Stimulated activated CD8-positive, alpha-beta memory T cell treated with anti-CD3 and anti-CD28 coated beads, Interleukin-7, amount 100 ng/mL, for 4 hours (primary cell): ENCODE data around the gene MAML3.
"Not testable (repeated sequence)": the region's sequence is repeated elsewhere in the genome, so short reads cannot be mapped to it uniquely, and the experiment has no call there.

ENCODE experiments used
- DNase-seq, 2 donors: peaks; one replicate each; pipeline ENCODE4 v3.0.0-alpha.2; 2020; ENCODE audit warnings: low read depth in 2 of 2

The MAML3 gene

DNA sequence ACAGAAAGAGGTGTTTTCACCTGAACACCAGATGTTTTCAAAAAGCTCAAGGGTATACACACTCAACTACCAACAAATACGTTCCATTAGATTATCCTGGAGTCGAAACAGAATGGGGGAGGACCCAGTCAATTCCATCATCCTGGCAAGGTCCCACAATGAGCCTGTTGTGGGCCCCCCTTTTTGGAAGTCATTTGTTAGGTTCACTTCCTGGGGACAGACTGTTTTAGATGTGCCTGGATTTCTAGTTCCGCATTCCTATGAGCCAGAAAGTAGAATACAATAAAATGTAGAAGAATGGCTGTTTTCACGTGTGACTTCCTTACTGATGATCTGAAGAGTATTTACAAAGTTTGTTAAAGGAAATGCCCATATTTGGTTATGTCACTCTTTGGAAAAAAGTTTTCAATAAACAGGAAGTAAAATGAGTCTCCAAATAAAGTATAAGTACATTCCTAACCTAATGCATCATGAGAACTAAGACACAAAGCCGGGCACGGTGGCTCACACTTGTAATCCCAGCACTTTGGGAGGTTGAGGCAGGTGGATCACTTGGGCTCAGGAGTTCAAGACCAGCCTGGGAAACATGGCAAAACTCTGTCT lies 192.5 kb downstream of the MAML3 start:
- DNase-seq = no peak

- no peak for DNase-seq
Observed at GRCh38 chr4:139959396-139959795, 194.6 kb downstream of the MAML3 start.

DNA sequence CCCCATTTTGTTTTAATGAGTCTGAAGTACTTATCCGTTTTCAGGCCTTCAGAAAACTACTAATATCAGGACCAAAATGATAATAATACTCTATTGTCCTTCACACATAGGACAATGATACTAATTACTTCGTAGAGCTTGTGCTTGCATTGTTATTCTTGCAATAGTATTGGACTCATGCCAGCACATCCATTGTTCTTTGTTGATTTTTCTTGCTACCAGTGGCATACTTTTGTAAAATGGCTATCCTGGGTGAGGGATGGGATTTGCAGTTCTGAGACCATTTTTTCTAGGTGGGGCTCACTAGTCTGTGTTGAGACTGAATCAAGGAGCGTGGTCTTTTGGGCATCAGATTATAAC lies 195.3 kb downstream of the MAML3 start:
- DNase-seq = no peak

GRCh38 chr4:139957986-139958738 lies 195.8 kb downstream of the MAML3 start:
- no peak for DNase-seq

DNA sequence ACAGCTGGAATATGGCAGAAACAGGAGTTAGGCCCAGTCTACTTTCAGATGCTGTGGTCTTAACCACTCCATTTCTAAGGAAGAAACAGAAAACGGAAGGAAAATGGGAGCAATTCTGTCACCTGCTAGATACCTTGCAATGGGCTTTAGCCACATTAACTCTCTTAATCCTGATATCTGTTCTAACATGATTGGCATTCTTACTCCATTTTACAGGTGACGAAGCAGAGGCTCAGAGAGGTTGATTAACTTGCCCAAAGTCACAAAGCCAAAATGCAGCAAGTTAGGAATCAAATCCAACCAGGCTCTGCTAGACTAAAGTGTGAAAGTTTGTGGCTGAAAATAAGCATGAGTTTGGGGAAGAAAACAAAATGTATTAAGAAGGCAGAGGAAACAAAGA lies 196.9 kb downstream of the MAML3 start:
- DNase-seq = no peak

DNA sequence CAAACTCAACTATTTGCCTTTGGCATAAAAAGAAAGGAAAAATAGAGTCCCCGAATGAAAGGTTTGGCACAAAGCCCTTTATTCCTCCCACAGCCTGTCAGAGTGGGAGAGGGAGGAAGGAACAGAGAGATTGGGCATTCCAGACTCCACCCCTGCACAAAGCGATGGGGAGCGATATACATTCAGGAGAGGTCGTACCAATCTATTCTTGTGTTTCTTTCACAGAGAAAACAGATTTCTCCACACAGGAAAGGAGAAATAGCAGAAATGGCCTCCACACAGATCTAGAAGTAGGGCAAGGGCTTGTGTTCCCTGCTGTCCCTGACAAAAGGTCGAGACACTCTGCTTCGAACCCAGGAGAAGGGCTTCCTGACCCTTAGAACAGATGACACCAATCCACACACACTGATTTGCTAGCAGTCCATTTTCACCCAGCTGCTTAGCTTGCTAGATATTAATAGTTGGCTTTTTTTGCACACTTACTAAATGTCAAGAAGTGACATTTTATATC lies 197.4 kb downstream of the MAML3 start:
- no peak for DNase-seq

DNA sequence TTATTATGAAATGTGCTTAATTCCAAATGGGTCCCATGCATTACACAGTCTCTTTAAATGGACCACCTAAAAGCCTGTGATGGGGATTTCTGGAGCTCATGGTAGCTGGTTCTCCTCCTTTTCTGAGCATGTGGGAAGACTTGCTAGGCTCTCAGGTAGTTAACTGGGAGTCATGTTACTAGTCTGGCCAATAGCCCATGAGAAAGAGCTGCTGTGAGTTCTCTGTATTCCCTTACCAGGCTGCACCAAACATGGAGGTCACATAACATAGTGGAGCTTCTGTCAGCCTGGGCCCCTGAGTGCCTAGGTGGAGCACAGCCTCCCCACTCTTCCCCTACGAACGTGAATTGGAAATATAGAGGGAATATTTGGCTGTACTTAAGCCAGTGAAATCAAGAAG lies 198.4 kb downstream of the MAML3 start:
- DNase-seq = no peak

DNA sequence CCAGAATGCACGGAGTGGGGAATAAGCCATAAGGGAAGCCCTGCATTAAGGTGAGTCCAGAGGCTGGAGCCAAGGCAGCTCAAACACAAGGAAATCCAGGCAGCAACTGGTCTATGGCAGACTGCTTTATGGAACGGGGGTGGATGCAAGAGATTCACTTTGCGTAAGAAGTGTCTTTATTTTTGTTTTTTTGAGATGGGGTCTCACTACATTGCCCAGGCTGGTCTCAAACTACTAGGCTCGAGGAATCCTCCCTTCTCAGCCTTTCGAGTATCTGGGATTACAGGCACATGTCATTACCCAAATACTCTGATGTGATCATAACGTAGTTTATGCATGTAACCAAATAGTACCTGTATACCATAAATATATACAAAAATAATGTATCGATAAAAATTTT lies 199.5 kb downstream of the MAML3 start:
- DNase-seq = no peak

DNA sequence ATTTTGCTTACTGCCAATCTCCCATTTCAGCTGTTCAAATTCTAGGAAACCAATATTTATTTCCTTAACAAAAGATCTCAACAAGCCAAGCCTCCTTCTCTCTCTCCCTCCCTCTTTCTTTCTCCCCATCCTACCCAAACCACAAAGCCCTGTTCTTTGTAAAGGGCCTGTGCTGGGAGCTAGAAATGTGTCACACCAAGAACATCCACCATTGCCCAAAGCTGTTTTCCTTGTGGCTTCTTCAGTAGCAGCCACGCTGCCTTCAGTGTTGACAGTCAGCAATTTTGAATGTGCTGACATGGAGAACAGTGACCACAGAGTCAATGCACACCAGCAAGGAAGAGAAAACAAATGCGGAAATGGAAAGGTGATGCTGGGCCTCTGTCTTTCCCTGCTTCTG lies 203.0 kb downstream of the MAML3 start:
- DNase-seq = no peak

DNA sequence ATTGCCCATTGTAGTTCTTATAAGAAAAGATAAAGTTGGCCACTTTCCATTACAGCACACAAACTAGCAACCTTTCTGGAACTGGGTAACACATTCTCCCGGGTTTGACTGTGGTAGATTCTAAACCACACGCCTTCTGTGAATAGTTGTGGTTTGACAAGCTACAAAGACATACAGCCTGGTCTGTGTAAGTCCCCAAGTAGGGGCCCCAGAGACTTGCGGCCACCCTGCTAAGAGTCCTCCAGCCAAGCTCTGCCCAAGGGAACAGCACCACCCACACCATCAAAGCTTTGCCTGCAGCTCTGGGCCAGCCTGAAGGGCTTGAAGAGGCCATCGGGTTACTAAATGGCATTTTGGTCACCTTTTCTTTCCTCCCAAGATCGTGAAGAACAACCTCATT lies 203.4 kb downstream of the MAML3 start:
- no peak for DNase-seq

- DNase-seq = not testable (repeated sequence)
Observed at GRCh38 chr4:139944916-139945315, 209.1 kb downstream of the MAML3 start.

- DNase-seq = no peak
Observed at GRCh38 chr4:139943277-139943676, 210.7 kb downstream of the MAML3 start.

DNA sequence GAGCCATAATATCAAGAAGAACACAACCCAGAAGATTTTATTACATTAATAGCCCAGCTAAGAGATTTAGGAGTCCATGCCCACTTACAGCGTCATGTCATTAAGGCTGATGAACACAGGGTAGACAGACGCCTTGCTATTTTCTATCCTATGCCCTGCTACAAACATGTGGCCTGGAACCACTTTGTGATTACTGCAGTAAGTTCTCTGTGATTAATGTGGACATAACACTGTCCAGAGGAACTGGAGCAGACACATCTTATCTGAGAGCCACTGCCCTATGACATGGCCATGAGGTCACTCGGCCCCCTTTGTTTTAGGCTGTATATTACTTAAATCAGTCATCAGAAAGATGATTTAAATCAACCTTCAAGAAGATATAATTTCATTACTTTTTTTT lies 211.7 kb downstream of the MAML3 start:
- no peak for DNase-seq

GRCh38 chr4:139940600-139940999 lies 213.4 kb downstream of the MAML3 start:
- DNase-seq = no peak

GRCh38 chr4:139938414-139938813 lies 215.6 kb downstream of the MAML3 start:
- DNase-seq = no peak

GRCh38 chr4:139935911-139936310 lies 218.1 kb downstream of the MAML3 start:
- no peak for DNase-seq

DNA sequence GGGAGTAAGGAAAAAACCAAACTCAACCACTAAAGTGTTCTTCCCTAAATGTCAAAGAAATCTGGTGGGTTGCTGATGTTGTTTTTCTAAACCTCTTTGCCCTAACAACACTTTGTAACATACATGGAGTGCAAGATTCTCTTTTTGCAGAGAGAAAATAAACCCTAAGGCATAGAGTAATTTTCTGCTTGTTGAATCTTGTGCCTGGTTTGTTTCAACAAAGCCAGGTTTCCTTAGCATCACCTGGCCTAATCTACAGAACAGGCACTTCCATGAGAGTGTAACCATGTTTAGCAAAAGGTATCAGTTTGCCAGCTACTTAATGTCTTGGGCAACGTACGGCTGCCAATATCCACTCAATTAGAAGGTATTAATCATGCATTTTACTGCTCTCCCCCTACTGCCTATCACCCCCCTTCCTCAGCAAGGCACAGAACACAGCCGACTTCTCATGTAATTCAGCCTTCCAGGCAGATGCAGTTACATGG lies 219.2 kb downstream of the MAML3 start:
- DNase-seq = no peak

- no peak for DNase-seq
Observed at GRCh38 chr4:139934057-139934707, 219.8 kb downstream of the MAML3 start.

GRCh38 chr4:139933541-139933940 lies 220.4 kb downstream of the MAML3 start:
- DNase-seq = no peak

GRCh38 chr4:139933104-139933503 lies 220.9 kb downstream of the MAML3 start:
- no peak for DNase-seq

- no peak for DNase-seq
Observed at GRCh38 chr4:139924782-139925181, 229.2 kb downstream of the MAML3 start.

- DNase-seq = no peak
Observed at GRCh38 chr4:139922406-139923024, 231.5 kb downstream of the MAML3 start.
